Ishikawa (cell line): Measurements from ENCODE around the gene CCDC93.

Experiments used
- CEBPB ChIP-seq: IDR thresholded peaks from 2 replicates; pipeline ENCODE4 v1.6.1; 2012
- CREB1 ChIP-seq: IDR thresholded peaks from 2 replicates; pipeline ENCODE4 v1.6.1; 2012; ENCODE audit warnings: low read depth
- EGR1 ChIP-seq: IDR thresholded peaks from 2 replicates; pipeline ENCODE4 v1.6.1; 2012
- EP300 ChIP-seq: IDR thresholded peaks from 2 replicates; pipeline ENCODE4 v1.6.1; 2012; ENCODE audit warnings: borderline replicate concordance
- FOXM1 ChIP-seq: IDR thresholded peaks from 2 replicates; pipeline ENCODE4 v1.6.1; 2012; ENCODE audit warnings: low read depth, borderline replicate concordance
- NFIC ChIP-seq: IDR thresholded peaks from 2 replicates; pipeline ENCODE4 v1.6.1; 2012
- RAD21 ChIP-seq: IDR thresholded peaks from 2 replicates; pipeline ENCODE4 v1.6.1; 2012; ENCODE audit warnings: low read depth
- TAF1 ChIP-seq: IDR thresholded peaks from 2 replicates; pipeline ENCODE4 v1.6.1; 2012; ENCODE audit warnings: low read depth, mild to moderate bottlenecking
- TCF12 ChIP-seq: IDR thresholded peaks from 2 replicates; pipeline ENCODE4 v1.6.1; 2012; ENCODE audit warnings: low read depth
- TEAD4 ChIP-seq: IDR thresholded peaks from 2 replicates; pipeline ENCODE4 v1.6.1; 2012
- YY1 ChIP-seq: IDR thresholded peaks from 2 replicates; pipeline ENCODE4 v1.6.1; 2012; ENCODE audit warnings: low read depth
- ZBTB7A ChIP-seq: IDR thresholded peaks from 2 replicates; pipeline ENCODE4 v1.6.1; 2012; ENCODE audit warnings: low read depth
- TF ChIP-seq, protein P1 (sequence below): IDR thresholded peaks from 2 replicates; pipeline ENCODE4 v1.6.1; 2012
- TF ChIP-seq, protein P2 (sequence below): IDR thresholded peaks from 2 replicates; pipeline ENCODE4 v1.6.1; 2012
- TF ChIP-seq, protein P3 (sequence below): IDR thresholded peaks from 2 replicates; pipeline ENCODE4 v1.6.1; 2012; ENCODE audit warnings: low read depth, mild to moderate bottlenecking

CCDC93 gene

DNA sequence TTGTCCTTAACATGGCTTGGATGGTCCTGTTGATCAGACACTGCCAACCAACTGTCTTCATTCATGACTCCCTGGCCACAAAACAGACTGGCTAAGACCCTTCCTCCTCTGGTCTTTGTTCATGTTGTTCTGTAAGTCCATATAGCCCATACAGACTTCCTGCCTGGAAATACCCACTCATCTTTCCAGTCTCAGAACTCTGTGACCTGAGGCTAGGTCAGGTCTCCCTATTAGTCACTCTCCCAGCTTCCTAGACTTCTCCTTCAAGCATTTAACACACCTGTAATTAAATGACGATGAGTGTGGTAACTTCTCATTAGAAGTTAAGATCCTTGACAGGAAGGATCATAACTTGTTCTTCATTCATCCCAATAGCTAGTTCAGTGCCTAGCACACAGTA lies 56.3 kb downstream of the CCDC93 start:
- TF ChIP-seq TAF1 (no peak), RAD21 (no peak), ZBTB7A (no peak), FOXM1 (no peak), TEAD4 (no peak), NFIC (no peak), TCF12 (no peak), EGR1 (no peak), CEBPB (no peak), YY1 (no peak), CREB1 (no peak), EP300 (no peak)
- TF ChIP-seq, protein P1, sequence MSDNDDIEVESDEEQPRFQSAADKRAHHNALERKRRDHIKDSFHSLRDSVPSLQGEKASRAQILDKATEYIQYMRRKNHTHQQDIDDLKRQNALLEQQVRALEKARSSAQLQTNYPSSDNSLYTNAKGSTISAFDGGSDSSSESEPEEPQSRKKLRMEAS, result no peak
- TF ChIP-seq, protein P2, sequence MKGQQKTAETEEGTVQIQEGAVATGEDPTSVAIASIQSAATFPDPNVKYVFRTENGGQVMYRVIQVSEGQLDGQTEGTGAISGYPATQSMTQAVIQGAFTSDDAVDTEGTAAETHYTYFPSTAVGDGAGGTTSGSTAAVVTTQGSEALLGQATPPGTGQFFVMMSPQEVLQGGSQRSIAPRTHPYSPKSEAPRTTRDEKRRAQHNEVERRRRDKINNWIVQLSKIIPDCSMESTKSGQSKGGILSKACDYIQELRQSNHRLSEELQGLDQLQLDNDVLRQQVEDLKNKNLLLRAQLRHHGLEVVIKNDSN, result no peak
- TF ChIP-seq, protein P3, sequence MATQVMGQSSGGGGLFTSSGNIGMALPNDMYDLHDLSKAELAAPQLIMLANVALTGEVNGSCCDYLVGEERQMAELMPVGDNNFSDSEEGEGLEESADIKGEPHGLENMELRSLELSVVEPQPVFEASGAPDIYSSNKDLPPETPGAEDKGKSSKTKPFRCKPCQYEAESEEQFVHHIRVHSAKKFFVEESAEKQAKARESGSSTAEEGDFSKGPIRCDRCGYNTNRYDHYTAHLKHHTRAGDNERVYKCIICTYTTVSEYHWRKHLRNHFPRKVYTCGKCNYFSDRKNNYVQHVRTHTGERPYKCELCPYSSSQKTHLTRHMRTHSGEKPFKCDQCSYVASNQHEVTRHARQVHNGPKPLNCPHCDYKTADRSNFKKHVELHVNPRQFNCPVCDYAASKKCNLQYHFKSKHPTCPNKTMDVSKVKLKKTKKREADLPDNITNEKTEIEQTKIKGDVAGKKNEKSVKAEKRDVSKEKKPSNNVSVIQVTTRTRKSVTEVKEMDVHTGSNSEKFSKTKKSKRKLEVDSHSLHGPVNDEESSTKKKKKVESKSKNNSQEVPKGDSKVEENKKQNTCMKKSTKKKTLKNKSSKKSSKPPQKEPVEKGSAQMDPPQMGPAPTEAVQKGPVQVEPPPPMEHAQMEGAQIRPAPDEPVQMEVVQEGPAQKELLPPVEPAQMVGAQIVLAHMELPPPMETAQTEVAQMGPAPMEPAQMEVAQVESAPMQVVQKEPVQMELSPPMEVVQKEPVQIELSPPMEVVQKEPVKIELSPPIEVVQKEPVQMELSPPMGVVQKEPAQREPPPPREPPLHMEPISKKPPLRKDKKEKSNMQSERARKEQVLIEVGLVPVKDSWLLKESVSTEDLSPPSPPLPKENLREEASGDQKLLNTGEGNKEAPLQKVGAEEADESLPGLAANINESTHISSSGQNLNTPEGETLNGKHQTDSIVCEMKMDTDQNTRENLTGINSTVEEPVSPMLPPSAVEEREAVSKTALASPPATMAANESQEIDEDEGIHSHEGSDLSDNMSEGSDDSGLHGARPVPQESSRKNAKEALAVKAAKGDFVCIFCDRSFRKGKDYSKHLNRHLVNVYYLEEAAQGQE, result no peak

DNA sequence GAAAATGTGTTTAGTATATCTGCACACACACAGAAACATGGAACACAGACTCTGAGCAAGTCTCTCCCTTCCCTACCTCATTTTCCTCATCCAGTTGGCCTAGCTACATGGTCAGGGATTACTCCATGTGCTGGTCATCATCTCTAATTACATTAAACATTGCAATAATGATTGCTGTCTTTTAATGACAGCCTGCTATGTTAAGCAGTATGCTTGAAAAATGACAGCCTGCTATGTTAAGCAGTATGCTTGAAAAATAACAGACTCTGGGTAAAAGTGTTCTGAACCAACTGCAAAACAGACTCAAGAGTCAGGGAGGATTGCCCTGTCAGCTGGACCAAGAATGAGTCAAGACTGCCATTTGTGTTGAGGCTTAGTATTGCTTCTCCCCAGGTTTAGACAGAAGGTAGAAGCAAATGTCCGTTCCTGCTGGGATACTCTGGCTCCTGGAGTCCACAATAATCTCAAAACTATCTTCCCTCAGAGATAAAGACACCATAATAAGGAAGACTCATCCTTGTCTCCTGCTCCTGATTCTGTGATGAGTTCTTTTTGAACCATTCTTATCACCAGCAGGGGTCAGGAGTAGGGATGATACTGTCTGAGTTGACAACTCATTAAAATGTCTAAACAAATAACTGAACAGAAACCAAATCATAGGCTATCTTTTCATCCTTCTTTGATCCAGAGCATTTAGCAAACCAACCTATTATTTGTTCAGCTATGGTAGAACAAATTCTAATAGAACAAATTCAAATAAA lies 57.7 kb downstream of the CCDC93 start:
- TF ChIP-seq, protein P3, result no peak
- TF ChIP-seq CREB1 (no peak), EGR1 (no peak), FOXM1 (no peak), EP300 (no peak), CEBPB (no peak), RAD21 (no peak), TAF1 (no peak), NFIC (no peak), YY1 (no peak), ZBTB7A (no peak)
- TF ChIP-seq, protein P2, result no peak

DNA sequence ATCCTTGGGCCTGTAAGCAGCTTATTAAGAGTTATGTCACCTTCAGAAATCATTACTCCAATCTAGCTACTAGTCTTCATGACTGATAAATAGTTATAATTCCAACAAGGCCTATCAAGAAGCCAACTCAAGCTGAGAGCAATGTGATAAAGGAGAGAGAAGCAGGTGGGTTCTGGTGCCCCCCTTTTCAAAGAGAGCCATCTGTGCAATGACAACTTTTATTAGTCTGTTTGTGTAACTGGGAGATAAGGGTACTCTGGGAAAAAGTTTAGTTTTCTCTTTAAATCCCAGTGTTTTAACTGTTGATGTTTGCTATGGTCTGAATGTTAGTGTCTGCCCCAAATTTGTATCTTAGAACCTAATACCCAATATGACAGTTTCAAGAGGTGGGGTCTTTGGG lies 60.6 kb downstream of the CCDC93 start:
- TF ChIP-seq NFIC, result no peak
- TF ChIP-seq RAD21, result no peak
- no peak for TF ChIP-seq EP300
- no peak for TF ChIP-seq TEAD4
- TF ChIP-seq, protein P3, result no peak
- no peak for TF ChIP-seq TCF12
- no peak for TF ChIP-seq FOXM1
- no peak for TF ChIP-seq YY1
- TF ChIP-seq ZBTB7A, result no peak
- no peak for TF ChIP-seq CREB1
- TF ChIP-seq, protein P1, result no peak
- TF ChIP-seq, protein P2, result no peak
- no peak for TF ChIP-seq CEBPB
- no peak for TF ChIP-seq EGR1

DNA sequence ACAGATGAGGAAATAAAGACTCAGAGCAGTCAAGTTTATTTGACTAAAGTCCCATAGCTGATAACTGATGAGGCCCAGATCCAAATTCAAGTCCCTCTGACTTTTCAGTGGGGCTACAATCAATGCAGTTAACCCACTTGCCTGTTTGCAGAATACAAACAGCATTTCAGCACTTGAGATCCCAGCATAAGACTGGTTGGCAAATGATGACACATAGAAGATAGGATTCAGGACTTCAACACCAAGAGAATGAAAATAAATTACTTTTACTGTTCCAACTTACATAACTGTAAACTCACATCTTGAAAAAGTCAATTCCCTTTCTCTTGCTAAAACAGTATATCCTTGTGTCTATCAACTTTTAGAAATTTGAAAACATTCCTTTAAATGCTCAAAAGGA lies 61.2 kb downstream of the CCDC93 start:
- TF ChIP-seq YY1 (no peak), EP300 (no peak), FOXM1 (no peak)
- TF ChIP-seq, protein P3, result no peak
